IMR-90 (cell line): Measurements from ENCODE around the gene SLCO3A1. TPM values are rescaled to one million over a fixed set of nuclear protein-coding genes. Genes with fewer than 3 reads are reported as not detected.

Experiments used
- ATAC-seq: fragments of 200-7000 bp; cut with Tn5 transposase; 2 replicates; pipeline ENCODE4 v1.9.1; 2020; ENCODE audit warnings: low read depth, mild to moderate bottlenecking, moderate library complexity
- BruUV-seq: library from RNA; stranded (reverse); fragments of 400-500 nt; replicated peaks from 2 replicates; lab custom pipeline; 2021; lab: Mats Ljungman, UMichigan
- CTCF ChIA-PET: fragments of 300-600 bp; formaldehyde crosslinking; extraction: SDS; loops from one replicate; lab custom pipeline; 2021; ENCODE audit warnings: antibody characterized with exemption; lab: Yijun Ruan, JAX
- POLR2A ChIA-PET: fragments of 300-600 bp; sonication (Branson Sonifier 250); formaldehyde crosslinking; loops from one replicate; lab custom pipeline; 2022; ENCODE audit warnings: antibody characterized with exemption; ENCODE audit not compliant: unreplicated experiment; lab: Charles Lee
- DNase-seq: peaks from one replicate; pipeline ENCODE4 v3.0.0; 2013
- H2AFZ ChIP-seq: replicated peaks from 2 replicates; pipeline ENCODE3; 2013; ENCODE audit warnings: low read length, mild to moderate bottlenecking; ENCODE audit not compliant: poor library complexity
- H2AK5ac ChIP-seq: 2 replicates; pipeline ENCODE4 v1.6.1; 2013; ENCODE audit warnings: low read depth, low read length, inconsistent platforms
- H2AK9ac ChIP-seq: replicated peaks from 2 replicates; pipeline ENCODE3; 2013; ENCODE audit warnings: mild to moderate bottlenecking, low read depth, low read length, moderate library complexity; ENCODE audit not compliant: poor library complexity
- H2BK120ac ChIP-seq: 2 replicates; pipeline ENCODE4 v1.6.1; 2013; ENCODE audit warnings: low read depth, low read length, inconsistent platforms
- H2BK15ac ChIP-seq: 3 replicates; pipeline ENCODE4 v1.6.1; 2013; ENCODE audit warnings: low read depth, low read length, inconsistent platforms
- H2BK20ac ChIP-seq: 2 replicates; pipeline ENCODE4 v1.6.1; 2013; ENCODE audit warnings: low read depth, mild to moderate bottlenecking, inconsistent platforms, low read length, moderate library complexity
- H2BK5ac ChIP-seq: 2 replicates; pipeline ENCODE4 v1.6.1; 2013; ENCODE audit warnings: mild to moderate bottlenecking, low read depth, low read length, inconsistent platforms; ENCODE audit not compliant: poor library complexity, severe bottlenecking
- H3K14ac ChIP-seq: replicated peaks from 2 replicates; pipeline ENCODE4 v1.6.1; 2013; ENCODE audit warnings: low read depth, low read length, inconsistent platforms
- H3K18ac ChIP-seq: 2 replicates; pipeline ENCODE4 v1.6.1; 2013; ENCODE audit warnings: low read depth, low read length, control low read depth
- H3K23ac ChIP-seq: 2 replicates; pipeline ENCODE4 v1.6.1; 2013; ENCODE audit warnings: low read depth, low read length, inconsistent platforms
- H3K27ac ChIP-seq: 2 replicates; pipeline ENCODE4 v1.5.1; 2013; ENCODE audit warnings: mild to moderate bottlenecking, control low read depth, low read length; ENCODE audit not compliant: insufficient read depth
- H3K27me3 ChIP-seq: 2 replicates; pipeline ENCODE4 v1.6.1; 2013; ENCODE audit warnings: low read length; ENCODE audit not compliant: control insufficient read depth, insufficient read depth
- H3K36me3 ChIP-seq: 2 replicates; pipeline ENCODE4 v1.6.1; 2013; ENCODE audit warnings: low read length, mixed read lengths; ENCODE audit not compliant: control insufficient read depth, insufficient read depth
- H3K4ac ChIP-seq: 2 replicates; pipeline ENCODE4 v1.6.1; 2013; ENCODE audit warnings: low read depth, low read length, inconsistent platforms
- H3K4me1 ChIP-seq: 2 replicates; pipeline ENCODE4 v1.6.1; 2013; ENCODE audit warnings: low read length, mixed read lengths; ENCODE audit not compliant: control insufficient read depth, insufficient read depth
- H3K4me2 ChIP-seq: 2 replicates; pipeline ENCODE4 v1.6.1; 2013; ENCODE audit warnings: low read depth, mild to moderate bottlenecking, control low read depth, low read length, moderate library complexity
- H3K4me3 ChIP-seq: 2 replicates; pipeline ENCODE4 v1.5.1; 2013; ENCODE audit warnings: low read depth, mild to moderate bottlenecking, control low read depth, low read length, moderate library complexity; ENCODE audit not compliant: insufficient read depth
- H3K56ac ChIP-seq: 2 replicates; pipeline ENCODE4 v1.6.1; 2013; ENCODE audit warnings: low read length, inconsistent platforms; ENCODE audit not compliant: insufficient read depth; ENCODE audit errors: extremely low read depth
- H3K79me1 ChIP-seq, 2 experiments: 2 replicates each; pipeline ENCODE4 v1.6.1; 2013; ENCODE audit warnings: low read length in 2 of 2, inconsistent platforms in 1 of 2, low read depth in 1 of 2
- H3K9ac ChIP-seq: 2 replicates; pipeline ENCODE4 v1.6.1; 2013; ENCODE audit warnings: low read depth, low read length, control low read depth
- H3K9me1 ChIP-seq: 2 replicates; pipeline ENCODE4 v1.6.1; 2013; ENCODE audit warnings: low read length, inconsistent platforms; ENCODE audit not compliant: insufficient read depth
- H3K9me3 ChIP-seq: 2 replicates; pipeline ENCODE4 v1.6.1; 2013; ENCODE audit warnings: low read length; ENCODE audit not compliant: control insufficient read depth, insufficient read depth
- H4K20me1 ChIP-seq: 2 replicates; pipeline ENCODE4 v1.6.1; 2013; ENCODE audit warnings: low read length, inconsistent platforms; ENCODE audit not compliant: insufficient read depth
- H4K5ac ChIP-seq: 2 replicates; pipeline ENCODE4 v1.6.1; 2013; ENCODE audit warnings: mild to moderate bottlenecking, low read depth, low read length, control low read depth
- H4K8ac ChIP-seq, 2 experiments: 2 replicates each; pipeline ENCODE4 v1.6.1; 2013; ENCODE audit warnings: low read depth in 2 of 2, low read length in 2 of 2, control low read depth in 1 of 2, inconsistent platforms in 1 of 2
- H4K91ac ChIP-seq: 2 replicates; pipeline ENCODE4 v1.6.1; 2013; ENCODE audit warnings: low read depth, low read length, inconsistent platforms; ENCODE audit not compliant: insufficient read depth
- CHD1 ChIP-seq: IDR thresholded peaks from 2 replicates; pipeline ENCODE4 v1.6.1; 2012; ENCODE audit warnings: low read depth, low read length, improper control_type of control experiment
- NFE2L2 ChIP-seq: fragments of 150-350 bp; IDR thresholded peaks from 2 replicates; pipeline ENCODE4 v1.6.1; 2016; ENCODE audit warnings: low read depth, mild to moderate bottlenecking, low read length
- POLR2A ChIP-seq: IDR thresholded peaks from 2 replicates; pipeline ENCODE4 v1.6.1; 2012; ENCODE audit warnings: mild to moderate bottlenecking, low read depth, low read length
- RAD21 ChIP-seq: IDR thresholded peaks from 2 replicates; pipeline ENCODE4 v1.6.1; 2012; ENCODE audit warnings: low read length, improper control_type of control experiment
- RFX5 ChIP-seq: IDR thresholded peaks from 2 replicates; pipeline ENCODE4 v1.8.0; 2012; ENCODE audit warnings: low read depth, mild to moderate bottlenecking, low read length, moderate library complexity
- SMC3 ChIP-seq: fragments of 150-350 bp; IDR thresholded peaks from 2 replicates; pipeline ENCODE4 v1.6.1; 2016; ENCODE audit warnings: low read depth, mild to moderate bottlenecking, antibody characterized with exemption, low read length, moderate library complexity
- WGBS, 2 experiments: methylation state at CpG; one replicate each; pipeline versions ENCODE4 v1.1.5 to v1.1.7; 2013; ENCODE audit warnings: missing lambda C conversion rate in 2 of 2; ENCODE audit not compliant: insufficient read length in 1 of 2; ENCODE audit errors: extremely low coverage in 2 of 2; 5-methylcytosine and 5-hydroxymethylcytosine counted together
- dilution Hi-C: fragments of 300-500 bp; cut with HindIII; formaldehyde crosslinking; loops from one replicate; pipeline ENCODE4 v1.14.3; 2018; ENCODE audit warnings: low sequenced_read_pairs; ENCODE audit not compliant: unreplicated experiment
- in situ Hi-C: fragments of 300-500 bp; cut with MboI; formaldehyde crosslinking; loops from 3 replicates; pipeline ENCODE4 v1.14.3; 2019; ENCODE audit warnings: low sequenced_read_pairs, inconsistent platforms, mixed read lengths
- intact Hi-C: fragments of 100-400 bp; cut with micrococcal nuclease; formaldehyde crosslinking; loops from 2 replicates; pipeline ENCODE4 v1.10.0; 2022
- polyA plus RNA-seq, 3 experiments: library from polyadenylated mRNA; depleted of rRNA; stranded (reverse); fragments of >200 nt; gene quantifications; 2 replicates each; pipeline ENCODE4 v1.2.3, GENCODE V29; 2012; ENCODE audit warnings: low replicate concordance in 1 of 3
- total RNA-seq: library from RNA; depleted of rRNA; stranded (reverse); fragments of >200 nt; gene quantifications from 2 replicates; pipeline ENCODE4 v1.2.3, GENCODE V29; 2012

Gene SLCO3A1
- total and polyA plus RNA-seq, 2 of the 4 experiments (the other 2 are of a cell fraction), result 4.7 to 8.1 TPM

DNA sequence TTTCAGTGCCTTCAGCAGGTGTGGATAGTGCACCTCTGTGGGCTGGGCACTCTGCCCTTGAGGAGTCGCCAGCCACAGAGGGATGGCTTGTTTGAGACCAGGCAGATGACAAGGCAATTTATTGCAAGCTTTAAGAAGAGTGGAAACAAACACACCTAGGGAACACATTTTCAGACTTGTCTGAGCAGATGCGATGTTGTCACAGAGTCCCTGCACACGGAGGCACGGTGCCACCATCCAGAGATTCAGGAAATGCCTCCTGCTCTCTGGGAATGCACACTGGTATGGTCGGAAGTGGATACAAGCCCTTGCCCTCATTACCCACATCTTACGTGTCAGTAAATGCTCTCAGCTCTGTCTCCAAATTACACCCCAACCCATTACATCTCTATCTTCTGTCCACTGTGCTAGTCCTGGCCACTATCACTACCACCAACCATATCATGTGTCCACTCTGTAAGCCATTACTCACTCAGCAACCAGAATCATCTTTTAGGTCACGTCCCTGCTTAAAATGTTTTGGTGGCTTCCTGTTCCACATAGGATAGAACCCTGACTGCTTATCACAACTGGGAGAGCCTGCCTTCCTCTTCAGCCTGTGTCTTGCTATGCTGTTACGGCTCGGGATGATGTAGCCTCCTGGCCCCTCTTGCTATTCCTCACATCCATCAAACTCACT is 196.9 kb downstream of the SLCO3A1 start:
- Histone ChIP-seq H2AFZ (no peak overlapping the region), H3K23ac (no peak overlapping the region), H3K56ac (no peak overlapping the region), H4K20me1 (0 out of 2 replicates have a peak, but pooled peaks cover 3% of the 10 kb centered on the region), H3K9ac (no peak overlapping the region), H2BK15ac (no peak overlapping the region), H3K9me3 (no peaks in the 10 kb centered on the region), H3K14ac (no peak overlapping the region), H3K9me1 (no peaks in the 10 kb centered on the region), H3K36me3 (no peaks in the 10 kb centered on the region), H2BK5ac (no peak overlapping the region), H3K18ac (no peak overlapping the region), H3K4me3 (no peak overlapping the region), H3K4me1 (no peaks in the 10 kb centered on the region), H3K79me1 (no peaks in the 10 kb centered on the region), H2AK9ac (no peak overlapping the region), H3K4me2 (no peak overlapping the region), H3K4ac (no peak overlapping the region), H4K5ac (no peak overlapping the region), H2AK5ac (no peak overlapping the region), H4K91ac (no peak overlapping the region), H4K8ac (no peak overlapping the region), H2BK120ac (no peak overlapping the region), H2BK20ac (no peak overlapping the region), H3K27me3 (no peaks in the 10 kb centered on the region), H3K27ac (no peak overlapping the region)
- in situ Hi-C loops, result no loop called here
- dilution Hi-C loops, result no loop called here
- intact Hi-C loops, result no loop called here
- WGBS, 2 experiments, result 74% methylated on average over 7 of the region's 9 CpGs; no CpG with 5 or more reads in 1 of the 2 experiments
- CTCF ChIA-PET, result no interaction called here
- DNase-seq, result no peak
- no peak for TF ChIP-seq NFE2L2
- TF ChIP-seq CHD1, result no peak
- TF ChIP-seq RFX5, result no peak
- TF ChIP-seq SMC3, result no peak
- no peak for TF ChIP-seq RAD21
- TF ChIP-seq POLR2A, result no peak
- ATAC-seq, result no peak
- BruUV-seq, result no TSS peak
- POLR2A ChIA-PET, result no interaction called here
